ENCODE results near the gene RANBP17. TPM values are rescaled to one million over a fixed set of nuclear protein-coding genes. Genes with fewer than 3 reads are reported as not detected.

Gene RANBP17
- total and polyA plus RNA-seq, 9 of the 15 experiments (the other 6 are each of a cell fraction or from before 2014, with no cell fraction given) = not detected

DNA sequence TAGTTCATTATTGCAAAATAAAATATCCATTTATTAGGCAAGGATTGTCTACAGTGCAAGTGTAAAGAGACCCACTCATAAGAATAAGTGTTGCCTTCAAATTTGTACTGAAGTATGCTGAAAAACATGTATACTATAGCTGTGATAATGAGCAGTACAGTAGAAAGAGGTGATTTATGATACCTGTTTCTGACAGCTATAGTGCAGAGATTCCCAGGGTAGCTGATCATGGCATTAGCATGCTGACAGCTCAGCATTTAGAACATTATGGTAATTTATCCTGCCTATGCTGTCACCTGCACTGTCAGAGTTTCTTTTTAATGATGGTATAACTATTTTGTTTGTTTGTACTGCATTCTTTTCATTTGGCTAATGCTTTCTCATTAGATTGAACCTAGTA is 269.7 kb downstream of the RANBP17 start:
- no peaks in the 10 kb centered on the region for H3K27me3 ChIP-seq (ENCODE audit: control insufficient read depth in 2 of 2, insufficient read depth in 2 of 2, low read length in 2 of 2)
- no peaks in the 10 kb centered on the region for H3K79me2 ChIP-seq (ENCODE audit: control insufficient read depth, insufficient read depth, low read length)
- no peak overlapping the region for H3K4me3 ChIP-seq
- ChIA-PET POLR2A (interaction anchor here (1.2 kb wide), 1 partner anchor 11 kb away, joined by 4 read pairs; no protein-coding TSS in a partner anchor), CTCF (ENCODE audit: low intra/inter-chr PET ratio) (no interaction called here)
- TF ChIP-seq HDAC1 (IDR thresholded peaks at IDR 0.05) (no peak), MYBL2 (IDR thresholded peaks at IDR 0.05; ENCODE audit: low read depth) (no peak), MYBL2 (CRISPR knock-in tag; IDR thresholded peaks at IDR 0.05; ENCODE audit: borderline replicate concordance) (no peak), CHD1 (IDR thresholded peaks at IDR 0.05; ENCODE audit: low read length) (no peak), HSF4 (CRISPR knock-in tag; IDR thresholded peaks at IDR 0.05; ENCODE audit: borderline replicate concordance) (no peak), ZNF778 (CRISPR knock-in tag; IDR thresholded peaks at IDR 0.05) (no peak), EP300 (IDR thresholded peaks at IDR 0.05; ENCODE audit: low read length) (no peak), POLR2B (IDR thresholded peaks at IDR 0.05; ENCODE audit: low read depth, partially characterized antibody) (no peak), CREBBP (IDR thresholded peaks at IDR 0.05; ENCODE audit: low read depth, low read length) (no peak), GTF2A2 (tag; IDR thresholded peaks at IDR 0.05) (no peak), ZNF699 (CRISPR knock-in tag; IDR thresholded peaks at IDR 0.05; ENCODE audit: insufficient replicate concordance) (no peak)
- TF ChIP-seq, protein P1, sequence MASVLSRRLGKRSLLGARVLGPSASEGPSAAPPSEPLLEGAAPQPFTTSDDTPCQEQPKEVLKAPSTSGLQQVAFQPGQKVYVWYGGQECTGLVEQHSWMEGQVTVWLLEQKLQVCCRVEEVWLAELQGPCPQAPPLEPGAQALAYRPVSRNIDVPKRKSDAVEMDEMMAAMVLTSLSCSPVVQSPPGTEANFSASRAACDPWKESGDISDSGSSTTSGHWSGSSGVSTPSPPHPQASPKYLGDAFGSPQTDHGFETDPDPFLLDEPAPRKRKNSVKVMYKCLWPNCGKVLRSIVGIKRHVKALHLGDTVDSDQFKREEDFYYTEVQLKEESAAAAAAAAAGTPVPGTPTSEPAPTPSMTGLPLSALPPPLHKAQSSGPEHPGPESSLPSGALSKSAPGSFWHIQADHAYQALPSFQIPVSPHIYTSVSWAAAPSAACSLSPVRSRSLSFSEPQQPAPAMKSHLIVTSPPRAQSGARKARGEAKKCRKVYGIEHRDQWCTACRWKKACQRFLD (CRISPR knock-in tag; IDR thresholded peaks at IDR 0.05) = no peak
- TF ChIP-seq, protein P2, sequence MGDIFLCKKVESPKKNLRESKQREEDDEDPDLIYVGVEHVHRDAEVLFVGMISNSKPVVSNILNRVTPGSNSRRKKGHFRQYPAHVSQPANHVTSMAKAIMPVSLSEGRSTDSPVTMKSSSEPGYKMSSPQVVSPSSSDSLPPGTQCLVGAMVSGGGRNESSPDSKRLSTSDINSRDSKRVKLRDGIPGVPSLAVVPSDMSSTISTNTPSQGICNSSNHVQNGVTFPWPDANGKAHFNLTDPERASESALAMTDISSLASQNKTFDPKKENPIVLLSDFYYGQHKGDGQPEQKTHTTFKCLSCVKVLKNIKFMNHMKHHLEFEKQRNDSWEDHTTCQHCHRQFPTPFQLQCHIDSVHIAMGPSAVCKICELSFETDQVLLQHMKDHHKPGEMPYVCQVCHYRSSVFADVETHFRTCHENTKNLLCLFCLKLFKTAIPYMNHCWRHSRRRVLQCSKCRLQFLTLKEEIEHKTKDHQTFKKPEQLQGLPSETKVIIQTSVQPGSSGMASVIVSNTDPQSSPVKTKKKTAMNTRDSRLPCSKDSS (IDR thresholded peaks at IDR 0.05; ENCODE audit: low read depth, partially characterized antibody) = no peak
- TF ChIP-seq, protein P3, sequence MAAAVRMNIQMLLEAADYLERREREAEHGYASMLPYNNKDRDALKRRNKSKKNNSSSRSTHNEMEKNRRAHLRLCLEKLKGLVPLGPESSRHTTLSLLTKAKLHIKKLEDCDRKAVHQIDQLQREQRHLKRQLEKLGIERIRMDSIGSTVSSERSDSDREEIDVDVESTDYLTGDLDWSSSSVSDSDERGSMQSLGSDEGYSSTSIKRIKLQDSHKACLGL (CRISPR knock-in tag; IDR thresholded peaks at IDR 0.05; ENCODE audit: borderline replicate concordance, poor library complexity, severe bottlenecking) = no peak
- TF ChIP-seq, protein P4, sequence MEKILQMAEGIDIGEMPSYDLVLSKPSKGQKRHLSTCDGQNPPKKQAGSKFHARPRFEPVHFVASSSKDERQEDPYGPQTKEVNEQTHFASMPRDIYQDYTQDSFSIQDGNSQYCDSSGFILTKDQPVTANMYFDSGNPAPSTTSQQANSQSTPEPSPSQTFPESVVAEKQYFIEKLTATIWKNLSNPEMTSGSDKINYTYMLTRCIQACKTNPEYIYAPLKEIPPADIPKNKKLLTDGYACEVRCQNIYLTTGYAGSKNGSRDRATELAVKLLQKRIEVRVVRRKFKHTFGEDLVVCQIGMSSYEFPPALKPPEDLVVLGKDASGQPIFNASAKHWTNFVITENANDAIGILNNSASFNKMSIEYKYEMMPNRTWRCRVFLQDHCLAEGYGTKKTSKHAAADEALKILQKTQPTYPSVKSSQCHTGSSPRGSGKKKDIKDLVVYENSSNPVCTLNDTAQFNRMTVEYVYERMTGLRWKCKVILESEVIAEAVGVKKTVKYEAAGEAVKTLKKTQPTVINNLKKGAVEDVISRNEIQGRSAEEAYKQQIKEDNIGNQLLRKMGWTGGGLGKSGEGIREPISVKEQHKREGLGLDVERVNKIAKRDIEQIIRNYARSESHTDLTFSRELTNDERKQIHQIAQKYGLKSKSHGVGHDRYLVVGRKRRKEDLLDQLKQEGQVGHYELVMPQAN (IDR thresholded peaks at IDR 0.05; ENCODE audit: borderline replicate concordance) = no peak
- TF ChIP-seq, protein P5, sequence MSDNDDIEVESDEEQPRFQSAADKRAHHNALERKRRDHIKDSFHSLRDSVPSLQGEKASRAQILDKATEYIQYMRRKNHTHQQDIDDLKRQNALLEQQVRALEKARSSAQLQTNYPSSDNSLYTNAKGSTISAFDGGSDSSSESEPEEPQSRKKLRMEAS (CRISPR knock-in tag; IDR thresholded peaks at IDR 0.05) = no peak
- H3K9ac ChIP-seq (ENCODE audit: insufficient read depth in 1 of 2, low read depth in 2 of 2, low read length in 2 of 2) = no peak overlapping the region
- H3K9me1 ChIP-seq (ENCODE audit: control insufficient read depth, insufficient read depth, low read length) = no peaks in the 10 kb centered on the region
- H3K4me2 ChIP-seq (ENCODE audit: insufficient read depth, low read length) = no peak overlapping the region
- no peaks in the 10 kb centered on the region for H4K20me1 ChIP-seq (replicated peaks; ENCODE audit: control insufficient read depth, insufficient read depth, low read length)
- intact Hi-C loops (cut with micrococcal nuclease) = no loop called here
- H3K27ac ChIP-seq (ENCODE audit: extremely low read depth, low read depth, low read length) = no peak overlapping the region
- H3K36me3 ChIP-seq (ENCODE audit: control insufficient read depth, insufficient read depth, low read length) = no peaks in the 10 kb centered on the region
- H3K4me1 ChIP-seq (replicated peaks in 1 of 2; ENCODE audit: control insufficient read depth in 2 of 2, insufficient read depth in 2 of 2, low read length in 2 of 2) = no peaks in the 10 kb centered on the region
- in situ Hi-C loops (cut with MboI) = no loop called here
- no peak for ATAC-seq
- no peak for DNase-seq (ENCODE audit: extremely low read depth in 1 of 4, low spot score in 3 of 4)
- BruUV-seq (replicated peaks) = no TSS peak
- FAIRE-seq = no peak
- no peak overlapping the region for H2AFZ ChIP-seq (ENCODE audit: low read depth, low read length)
- no peaks in the 10 kb centered on the region for H3K9me3 ChIP-seq (replicated peaks; ENCODE audit: control insufficient read depth, insufficient read depth, low read depth, low read length)

Data from K562 (cell line).